Right cardiac atrium (tissue), 5 donors: ENCODE data around the gene ANKRD13D. TPM values are rescaled to one million over a fixed set of nuclear protein-coding genes. Genes with fewer than 3 reads are reported as not detected.

Experiments used
- ATAC-seq, 2 donors: fragments of 200-7000 bp; cut with Tn5 transposase; one replicate each; pipeline versions ENCODE4 v1.8.0 to v1.9.1; 2020; ENCODE audit warnings: moderate library complexity in 2 of 2, mild to moderate bottlenecking in 1 of 2
- DNase-seq, 3 donors: peaks; one replicate each; pipeline ENCODE4 v3.0.0-alpha.2; 2020
- H3K27ac ChIP-seq: one replicate; pipeline ENCODE4 v1.5.1; 2013; ENCODE audit warnings: mild to moderate bottlenecking, low read length, control low read depth, moderate library complexity
- H3K27me3 ChIP-seq: one replicate; pipeline ENCODE4 v1.6.1; 2013; ENCODE audit not compliant: control insufficient read depth, insufficient read depth
- H3K4me1 ChIP-seq: one replicate; pipeline ENCODE4 v1.6.1; 2013; ENCODE audit warnings: low read length; ENCODE audit not compliant: control insufficient read depth, insufficient read depth
- H3K4me3 ChIP-seq: one replicate; pipeline ENCODE4 v1.5.1; 2013; ENCODE audit warnings: low read length, control low read depth
- H3K9me3 ChIP-seq: one replicate; pipeline ENCODE4 v1.6.1; 2013; ENCODE audit warnings: low read length; ENCODE audit not compliant: control insufficient read depth
- WGBS: extraction: QIAGEN DNeasy Blood & Tissue Kit; methylation state at CpG from one replicate; pipeline ENCODE4 v1.1.7; 2013; 5-methylcytosine and 5-hydroxymethylcytosine counted together
- intact Hi-C, 4 donors: fragments of 100-400 bp; cut with DNase I; formaldehyde crosslinking; loops; one replicate each; pipeline versions ENCODE4 v1.11.0 to v1.14.0; 2022 to 2023
- polyA plus RNA-seq: library from polyadenylated mRNA; stranded (reverse); fragments of 200-250 nt; gene quantifications from one replicate; pipeline ENCODE4 v1.2.3, GENCODE V29; 2013
- total RNA-seq, 4 donors: library from RNA; stranded (reverse); fragmentation: NEBNext Ultra II Directional; extraction: Animal tissue kit (Norgen Biotek cat#: 25700); gene quantifications; one replicate each; pipeline ENCODE4 v1.2.1, GENCODE V29; 2021
- donor health status: healthy with polysubstance abuse.
- donor health status: DM: no; HTN: yes; CAD: no.
- donor health status: DM: no; HTN: no; CAD: no.
- donor health status: DM: no; HTN: yes; CAD: no; lungs with severe emphysema.
- donor health status: DM: yes; HTN: yes; CAD: no.

The ANKRD13D gene
- total and polyA plus RNA-seq, 5 donors = 18.0 to 25.3 (median 21.1) TPM

DNA sequence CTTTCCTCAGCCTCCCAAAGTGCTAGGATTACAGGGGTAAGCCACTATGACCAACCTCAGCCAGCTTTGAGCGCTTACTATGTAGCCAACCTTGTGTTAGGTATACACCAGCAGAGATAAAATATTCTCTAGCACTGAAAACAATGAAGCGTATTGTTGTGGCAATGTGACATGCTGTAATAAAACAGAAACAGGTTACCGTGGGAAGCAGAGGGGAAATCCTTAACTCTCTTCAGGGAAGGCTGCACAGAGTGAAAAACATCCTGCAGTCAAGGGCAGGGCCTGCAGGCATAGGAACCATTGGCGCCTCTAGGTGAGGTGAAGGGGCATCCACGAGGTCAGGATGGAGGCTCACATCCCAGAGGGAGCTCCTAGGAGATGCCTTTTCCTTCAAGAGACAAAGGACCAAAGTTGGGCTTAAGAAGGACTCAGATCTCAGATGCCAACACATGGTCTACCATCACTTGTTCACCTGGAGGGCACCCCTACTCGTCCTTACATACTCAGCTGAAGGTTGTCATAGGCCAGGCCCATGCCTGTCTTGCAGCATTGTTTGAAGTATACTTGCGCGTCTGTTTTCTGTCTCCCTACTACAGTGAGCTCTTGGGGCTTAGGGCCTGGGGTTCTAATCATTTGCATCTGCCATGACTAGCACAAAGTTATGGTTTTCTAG lies 56.3 kb downstream of the ANKRD13D start:
- Histone ChIP-seq H3K27ac (no peak overlapping the region), H3K9me3 (no peaks in the 10 kb centered on the region), H3K4me1 (peaks cover 4% of the 10 kb centered on the region), H3K4me3 (no peak overlapping the region), H3K27me3 (no peaks in the 10 kb centered on the region)
- DNase-seq (no peak), ATAC-seq (no peak)
- WGBS = 80% methylated on average over 8 of the region's 8 CpGs
- intact Hi-C loops = loop anchor here in 1 of 4 donors (5.0 kb wide), 1 partner anchor 37 kb away; no protein-coding TSS in a partner anchor

DNA sequence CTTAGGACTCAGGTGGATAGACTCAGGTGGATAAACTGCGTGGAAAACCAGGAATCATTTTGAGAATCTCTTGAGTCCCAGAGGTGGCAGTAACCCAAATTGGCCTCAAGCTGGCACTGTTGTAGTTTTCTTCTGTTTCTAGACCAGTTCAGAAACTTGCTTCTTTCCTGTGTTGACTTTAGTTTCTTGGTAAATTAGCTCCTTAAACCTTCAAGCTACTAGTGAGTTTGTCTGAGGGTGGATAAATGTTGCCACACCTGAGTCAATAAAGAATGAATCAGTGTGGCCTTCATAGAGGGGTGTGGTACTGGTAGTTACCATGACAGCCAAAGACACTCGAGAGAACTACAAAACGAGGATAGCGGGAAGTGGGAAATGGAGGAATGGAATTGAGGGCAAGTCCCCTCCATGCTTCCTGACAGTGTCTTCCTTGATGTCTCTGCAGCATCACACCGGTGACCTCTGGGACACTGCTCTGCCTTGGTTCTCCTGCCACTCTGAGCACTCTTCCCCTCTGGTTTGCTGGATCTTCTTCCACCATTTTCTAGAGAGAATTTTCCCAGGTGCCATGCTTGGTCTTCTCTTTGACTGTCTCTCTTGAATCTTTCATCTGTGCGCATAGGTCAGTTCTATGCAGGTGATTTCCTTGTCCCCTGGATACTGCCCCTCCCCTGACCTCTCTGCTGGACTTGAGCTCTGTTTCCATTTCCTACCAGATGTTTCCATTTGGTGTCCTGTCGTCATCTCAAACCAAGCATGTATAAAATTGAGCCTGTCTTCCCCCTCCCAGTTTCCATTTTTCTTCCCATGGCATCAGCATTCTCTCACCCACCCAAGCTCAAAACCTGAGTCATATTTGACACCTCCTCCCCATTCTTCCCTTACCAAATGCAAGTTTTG lies 57.1 kb downstream of the ANKRD13D start:
- 70% methylated on average over 7 of the region's 7 CpGs for WGBS
- peak; percentile 4 to 6 for ATAC-seq
- intact Hi-C loops = loop anchor here in 1 of 4 donors (5.0 kb wide), 1 partner anchor 36 kb away; no protein-coding TSS in a partner anchor

GRCh38 chr11:67347964-67348749 lies 59.1 kb downstream of the ANKRD13D start:
- Histone ChIP-seq H3K27ac (no peak overlapping the region), H3K4me3 (no peak overlapping the region), H3K9me3 (no peaks in the 10 kb centered on the region), H3K4me1 (peaks cover 10% of the 10 kb centered on the region), H3K27me3 (no peaks in the 10 kb centered on the region)
- intact Hi-C loops = loop anchor here in 1 of 4 donors (5.0 kb wide), 1 partner anchor 34 kb away; no protein-coding TSS in a partner anchor
- WGBS = 82% methylated on average over 11 of the region's 11 CpGs
- DNase-seq (no peak), ATAC-seq (no peak)

More for the DNA sequence above, 57.1 kb downstream of the ANKRD13D start:
- peaks cover 4% of the 10 kb centered on the region for H3K4me1 ChIP-seq
- no peak overlapping the region for H3K4me3 ChIP-seq
- no peak for DNase-seq
- H3K27ac ChIP-seq = no peak overlapping the region
- no peaks in the 10 kb centered on the region for H3K27me3 ChIP-seq
- no peaks in the 10 kb centered on the region for H3K9me3 ChIP-seq

- Histone ChIP-seq H3K9me3 (no peaks in the 10 kb centered on the region), H3K27me3 (no peaks in the 10 kb centered on the region), H3K27ac (peak overlapping the region; percentile 71), H3K4me3 (no peak overlapping the region), H3K4me1 (peaks cover 10% of the 10 kb centered on the region)
- WGBS = 61% methylated on average over 5 of the region's 5 CpGs
- ATAC-seq = no peak
- no peak for DNase-seq
- intact Hi-C loops = loop anchor here in 1 of 4 donors (5.0 kb wide), 1 partner anchor 33 kb away; no protein-coding TSS in a partner anchor
Measured at GRCh38 chr11:67349036-67349435, 59.9 kb downstream of the ANKRD13D start.

DNA sequence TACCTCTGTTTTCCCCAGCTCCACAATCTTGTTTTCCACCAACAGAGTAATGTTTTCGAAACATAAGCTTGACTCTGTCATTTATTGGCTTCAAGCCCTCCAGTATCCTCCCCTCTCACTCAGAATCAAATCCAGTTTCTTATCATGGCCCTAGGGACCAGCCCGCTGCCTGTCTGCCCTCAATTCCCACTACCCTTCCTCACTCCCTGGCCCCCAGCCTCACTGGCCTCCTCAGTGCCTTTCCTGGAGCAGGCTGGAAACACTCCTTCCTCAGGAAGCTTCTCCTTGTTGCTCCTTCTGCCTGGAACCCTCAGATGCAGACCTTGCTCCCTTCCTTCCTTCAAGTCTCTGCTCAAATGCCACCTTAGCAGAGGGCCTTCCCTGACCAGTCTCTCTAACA lies 60.4 kb downstream of the ANKRD13D start:
- Histone ChIP-seq H3K27ac (peak overlapping the region; percentile 73), H3K9me3 (no peaks in the 10 kb centered on the region), H3K4me1 (peaks cover 10% of the 10 kb centered on the region), H3K27me3 (no peaks in the 10 kb centered on the region), H3K4me3 (no peak overlapping the region)
- intact Hi-C loops = loop anchor here in 1 of 4 donors (5.0 kb wide), 1 partner anchor 33 kb away; no protein-coding TSS in a partner anchor
- DNase-seq = peak in 2 of 3 donors; percentile 73 to 77
- 48% methylated on average over 2 of the region's 2 CpGs for WGBS
- ATAC-seq = no peak

GRCh38 chr11:67349928-67350465 lies 60.9 kb downstream of the ANKRD13D start:
- WGBS = 84% methylated on average over 4 of the region's 4 CpGs
- DNase-seq (no peak), ATAC-seq (no peak)
- Histone ChIP-seq H3K9me3 (no peaks in the 10 kb centered on the region), H3K4me3 (no peak overlapping the region), H3K27ac (peak overlapping the region; percentile 73), H3K4me1 (peaks cover 14% of the 10 kb centered on the region), H3K27me3 (no peaks in the 10 kb centered on the region)
- intact Hi-C loops = loop anchor here in 3 of 4 donors (2.0 to 5.0 kb wide), 3 partner anchors 32 to 42 kb away; partner anchors contain the start of gene RAD9A (in 1 of the 3)

GRCh38 chr11:67351275-67352005 lies 62.3 kb downstream of the ANKRD13D start:
- Histone ChIP-seq H3K4me3 (no peak overlapping the region), H3K9me3 (no peaks in the 10 kb centered on the region), H3K27me3 (no peaks in the 10 kb centered on the region), H3K27ac (peak overlapping the region; percentile 73), H3K4me1 (peaks cover 25% of the 10 kb centered on the region)
- DNase-seq (peak; percentile 48 to 79 (median 78)), ATAC-seq (no peak)
- intact Hi-C loops = loop anchor here in 2 of 4 donors (2.0 to 5.0 kb wide), 2 partner anchors 33 to 41 kb away; partner anchors contain the start of gene RAD9A (in 1 of the 2)
- WGBS = 54% methylated on average over 11 of the region's 11 CpGs

Other genes with a start within 250 kb of the ANKRD13D start
- gene RHOD, start 232.5 kb upstream of the ANKRD13D start, total RNA-seq = 10 to 100 TPM; 34.2 to 51.0 (median 44.5) TPM
- gene RHOD, start 232.5 kb upstream of the ANKRD13D start, polyA plus RNA-seq = 65.2 TPM
- 10 to 100 TPM; 42.5 to 49.8 (median 46.5) TPM for gene KDM2A, start 170.0 kb upstream of the ANKRD13D start, total RNA-seq
- gene KDM2A, start 170.0 kb upstream of the ANKRD13D start, polyA plus RNA-seq = 27.1 TPM
- 10 to 100 TPM; 50.4 to 56.5 (median 52.5) TPM for gene GRK2, start 22.8 kb upstream of the ANKRD13D start, total RNA-seq
- 56.6 TPM for gene GRK2, start 22.8 kb upstream of the ANKRD13D start, polyA plus RNA-seq
- 10 to 100 TPM; 23.9 to 25.9 (median 25.1) TPM for gene SSH3, start 14.2 kb downstream of the ANKRD13D start, total RNA-seq
- 14.9 TPM for gene SSH3, start 14.2 kb downstream of the ANKRD13D start, polyA plus RNA-seq
- gene POLD4, start 64.2 kb downstream of the ANKRD13D start, total RNA-seq = 10 to 100 TPM; 53.8 to 86.6 (median 65.3) TPM
- 124 TPM for gene POLD4, start 64.2 kb downstream of the ANKRD13D start, polyA plus RNA-seq
- gene CLCF1, start 84.3 kb downstream of the ANKRD13D start, total RNA-seq = 1 to 10 TPM; 2.9 to 6.1 (median 3.0) TPM
- 3.7 TPM for gene CLCF1, start 84.3 kb downstream of the ANKRD13D start, polyA plus RNA-seq
- gene RAD9A, start 102.7 kb downstream of the ANKRD13D start, total RNA-seq = 10 to 100 TPM in 1 of 4 donors, 1 to 10 TPM in 3; 7.9 to 11.7 (median 9.4) TPM
- gene RAD9A, start 102.7 kb downstream of the ANKRD13D start, polyA plus RNA-seq = 7.3 TPM
- gene PPP1CA, start 112.6 kb downstream of the ANKRD13D start, total RNA-seq = 10 to 100 TPM; 73.1 to 93.4 (median 79.1) TPM
- 79.4 TPM for gene PPP1CA, start 112.6 kb downstream of the ANKRD13D start, polyA plus RNA-seq
- gene TBC1D10C, start 114.8 kb downstream of the ANKRD13D start, total RNA-seq = 1 to 10 TPM in 3 of 4 donors, under 1 TPM in 1; 0.67 to 2.7 (median 1.8) TPM
- gene TBC1D10C, start 114.8 kb downstream of the ANKRD13D start, polyA plus RNA-seq = 0.86 TPM
- gene CARNS1, start 126.4 kb downstream of the ANKRD13D start, total RNA-seq = 10 to 100 TPM in 2 of 4 donors, 1 to 10 TPM in 2; 5.1 to 23.6 (median 9.3) TPM
- 5.2 TPM for gene CARNS1, start 126.4 kb downstream of the ANKRD13D start, polyA plus RNA-seq
- gene RPS6KB2, start 139.2 kb downstream of the ANKRD13D start, total RNA-seq = 10 to 100 TPM; 29.0 to 31.3 (median 29.5) TPM
- 39.6 TPM for gene RPS6KB2, start 139.2 kb downstream of the ANKRD13D start, polyA plus RNA-seq
- gene PTPRCAP, start 148.4 kb downstream of the ANKRD13D start, total RNA-seq = 1 to 10 TPM; 1.2 to 3.4 (median 1.9) TPM
- 1.6 TPM for gene PTPRCAP, start 148.4 kb downstream of the ANKRD13D start, polyA plus RNA-seq
- gene CORO1B, start 154.2 kb downstream of the ANKRD13D start, total RNA-seq = 10 to 100 TPM; 23.5 to 38.2 (median 29.6) TPM
- 20.8 TPM for gene CORO1B, start 154.2 kb downstream of the ANKRD13D start, polyA plus RNA-seq
- not detected for gene GPR152, start 163.4 kb downstream of the ANKRD13D start, total RNA-seq
- not detected for gene GPR152, start 163.4 kb downstream of the ANKRD13D start, polyA plus RNA-seq
- gene CABP4, start 166.1 kb downstream of the ANKRD13D start, total RNA-seq = 1 to 10 TPM; 1.1 to 1.8 (median 1.5) TPM
- 0.81 TPM for gene CABP4, start 166.1 kb downstream of the ANKRD13D start, polyA plus RNA-seq
- 10 to 100 TPM; 61.7 to 78.2 (median 65.4) TPM for gene TMEM134, start 179.9 kb downstream of the ANKRD13D start, total RNA-seq
- gene TMEM134, start 179.9 kb downstream of the ANKRD13D start, polyA plus RNA-seq = 82.3 TPM
- 10 to 100 TPM; 50.8 to 64.5 (median 64.2) TPM for gene AIP, start 193.7 kb downstream of the ANKRD13D start, total RNA-seq
- 74.2 TPM for gene AIP, start 193.7 kb downstream of the ANKRD13D start, polyA plus RNA-seq
- gene PITPNM1, start 216.1 kb downstream of the ANKRD13D start, total RNA-seq = 10 to 100 TPM; 19.4 to 26.3 (median 24.1) TPM
- 13.7 TPM for gene PITPNM1, start 216.1 kb downstream of the ANKRD13D start, polyA plus RNA-seq
- gene CDK2AP2, start 218.9 kb downstream of the ANKRD13D start, total RNA-seq = 10 to 100 TPM; 31.5 to 52.7 (median 49.9) TPM
- gene CDK2AP2, start 218.9 kb downstream of the ANKRD13D start, polyA plus RNA-seq = 65.2 TPM
- not detected for gene CABP2, start 234.1 kb downstream of the ANKRD13D start, total RNA-seq
- gene CABP2, start 234.1 kb downstream of the ANKRD13D start, polyA plus RNA-seq = not detected